ENCODE data around the gene ZBTB8OS. TPM values are rescaled to one million over a fixed set of nuclear protein-coding genes. Genes with fewer than 3 reads are reported as not detected.
A peak's percentile ranks its signal among the peaks of the same experiment; 100 is the strongest.
"Not testable (repeated sequence)": the region's sequence is repeated elsewhere in the genome, so short reads cannot be mapped to it uniquely, and the experiment has no call there.

ZBTB8OS gene
- total RNA-seq, 2 donors from 2014 or later, result 12.5 to 22.7 TPM

GRCh38 chr1:32650752-32651460 lies 556 bp upstream of the ZBTB8OS start, which contains the start of gene RBBP4:
Gene RBBP4, plus strand, starts transcription at chr1:32651208. Its CDS starts 99 bp downstream, at chr1:32651307.
- ATAC-seq (peak; percentile 93), DNase-seq (peak; percentile 98 to 99 (median 98))
- Histone ChIP-seq H3K36me3 (replicated peaks in 1 of 2; ENCODE audit: insufficient read depth in 1 of 2, low read depth in 2 of 2) (peaks cover 0 to 2% of the 10 kb centered on the region in 2 donors), H3K27me3 (no peaks in the 10 kb centered on the region), H3K9me3 (no peaks in the 10 kb centered on the region), H3K27ac (peak within 1 kb of the TSS; percentile 97 to 100 (median 98)), H3K4me1 (peaks cover 54% of the 10 kb centered on the region), H3K4me3 (peak within 1 kb of the TSS; percentile 32 to 72)
- 0 to 1% methylated on average over 6 to 67 of the region's 67 CpGs for WGBS, 2 donors
- TF ChIP-seq, protein P1, sequence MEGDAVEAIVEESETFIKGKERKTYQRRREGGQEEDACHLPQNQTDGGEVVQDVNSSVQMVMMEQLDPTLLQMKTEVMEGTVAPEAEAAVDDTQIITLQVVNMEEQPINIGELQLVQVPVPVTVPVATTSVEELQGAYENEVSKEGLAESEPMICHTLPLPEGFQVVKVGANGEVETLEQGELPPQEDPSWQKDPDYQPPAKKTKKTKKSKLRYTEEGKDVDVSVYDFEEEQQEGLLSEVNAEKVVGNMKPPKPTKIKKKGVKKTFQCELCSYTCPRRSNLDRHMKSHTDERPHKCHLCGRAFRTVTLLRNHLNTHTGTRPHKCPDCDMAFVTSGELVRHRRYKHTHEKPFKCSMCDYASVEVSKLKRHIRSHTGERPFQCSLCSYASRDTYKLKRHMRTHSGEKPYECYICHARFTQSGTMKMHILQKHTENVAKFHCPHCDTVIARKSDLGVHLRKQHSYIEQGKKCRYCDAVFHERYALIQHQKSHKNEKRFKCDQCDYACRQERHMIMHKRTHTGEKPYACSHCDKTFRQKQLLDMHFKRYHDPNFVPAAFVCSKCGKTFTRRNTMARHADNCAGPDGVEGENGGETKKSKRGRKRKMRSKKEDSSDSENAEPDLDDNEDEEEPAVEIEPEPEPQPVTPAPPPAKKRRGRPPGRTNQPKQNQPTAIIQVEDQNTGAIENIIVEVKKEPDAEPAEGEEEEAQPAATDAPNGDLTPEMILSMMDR (IDR thresholded peaks at IDR 0.05), result peak in 2 of 7 experiments; percentile 1 to 39
- peak; percentile 79 to 87 (median 84) for TF ChIP-seq POLR2A (IDR thresholded peaks at IDR 0.05)
- intact Hi-C loops (cut with DNase I), result no loop called here

GRCh38 chr1:32647308-32648134 lies 2.8 kb downstream of the ZBTB8OS start:
- TF ChIP-seq, protein P1 (IDR thresholded peaks at IDR 0.05), result no peak
- TF ChIP-seq POLR2A (IDR thresholded peaks at IDR 0.05), result no peak
- Histone ChIP-seq H3K9me3 (no peaks in the 10 kb centered on the region), H3K4me3 (no peak overlapping the region), H3K36me3 (replicated peaks in 1 of 2; ENCODE audit: insufficient read depth in 1 of 2, low read depth in 2 of 2) (no peaks in the 10 kb centered on the region), H3K4me1 (peaks cover 34% of the 10 kb centered on the region), H3K27me3 (no peaks in the 10 kb centered on the region), H3K27ac (no peak overlapping the region)
- intact Hi-C loops (cut with DNase I), result no loop called here
- 77 to 88% methylated on average over 6 of the region's 6 CpGs for WGBS, 2 donors
- ATAC-seq (no peak), DNase-seq (no peak)

DNA sequence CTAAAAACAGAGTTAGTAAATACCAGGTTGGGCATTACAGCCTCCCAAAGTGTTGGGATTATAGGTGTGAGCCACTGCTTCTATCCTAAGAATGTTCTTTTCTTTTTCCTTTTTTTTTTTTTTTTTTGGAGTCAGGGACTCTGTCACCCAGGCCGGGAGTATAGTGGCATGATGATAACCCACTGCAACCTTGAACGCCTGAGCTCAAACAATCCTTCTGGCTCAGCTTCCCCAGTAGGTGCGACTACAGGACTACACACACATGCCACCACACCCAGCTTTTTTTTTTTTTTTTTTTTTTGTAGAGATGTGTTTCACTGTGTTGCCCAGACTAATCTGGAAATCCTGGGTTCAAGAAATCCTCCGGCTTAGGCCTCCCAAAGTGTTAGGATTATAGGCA lies 5.9 kb downstream of the ZBTB8OS start:
- WGBS, 2 donors, result 42 to 57% methylated on average over 4 of the region's 4 CpGs
- Histone ChIP-seq H3K27me3 (no peaks in the 10 kb centered on the region), H3K4me3 (no peak overlapping the region), H3K4me1 (peaks cover 23% of the 10 kb centered on the region), H3K27ac (no peak overlapping the region), H3K9me3 (no peaks in the 10 kb centered on the region), H3K36me3 (replicated peaks in 1 of 2; ENCODE audit: insufficient read depth in 1 of 2, low read depth in 2 of 2) (no peaks in the 10 kb centered on the region)
- TF ChIP-seq, protein P1 (IDR thresholded peaks at IDR 0.05), result no peak
- TF ChIP-seq POLR2A (IDR thresholded peaks at IDR 0.05), result no peak
- no peak for ATAC-seq
- peak in 2 of 4 donors; percentile 7 to 20 for DNase-seq
- intact Hi-C loops (cut with DNase I), result no loop called here

GRCh38 chr1:32642292-32642827 lies 8.0 kb downstream of the ZBTB8OS start:
- intact Hi-C loops (cut with DNase I); H3K9me3 ChIP-seq; H3K36me3 ChIP-seq (replicated peaks in 1 of 2; ENCODE audit: insufficient read depth in 1 of 2, low read depth in 2 of 2); DNase-seq; H3K27ac ChIP-seq; ATAC-seq; H3K27me3 ChIP-seq; H3K4me3 ChIP-seq; H3K4me1 ChIP-seq: not testable (repeated sequence)
- WGBS, 2 donors, result 77 to 81% methylated on average over 7 to 8 of the region's 8 CpGs

DNA sequence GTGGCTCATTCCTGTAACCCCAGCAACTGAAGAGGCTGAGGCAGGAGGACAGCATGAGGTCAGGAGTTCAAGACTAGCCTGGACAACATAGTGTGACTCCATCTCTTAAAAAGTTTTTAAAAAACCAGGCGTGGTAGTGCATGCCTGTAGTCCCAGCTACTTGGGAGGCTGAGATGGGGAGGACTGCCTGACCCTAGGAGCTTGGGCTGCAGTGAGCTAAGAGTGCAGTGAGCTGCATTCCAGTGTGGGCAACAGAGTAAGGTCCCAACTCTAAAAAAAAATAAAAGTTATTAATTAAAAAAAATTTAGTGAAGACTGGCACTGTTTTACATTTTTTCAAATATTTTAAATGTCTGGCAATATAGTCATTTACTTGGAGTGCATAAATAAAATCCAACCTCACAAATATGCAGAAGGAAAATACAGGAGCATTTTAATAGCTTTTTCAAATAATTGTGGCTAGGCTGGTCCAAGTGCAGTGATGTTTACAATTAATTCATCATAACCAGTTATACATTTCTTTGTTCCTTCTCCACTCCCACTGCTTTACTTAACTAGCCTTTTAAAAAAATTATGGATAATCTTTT lies 10.8 kb downstream of the ZBTB8OS start:
- intact Hi-C loops (cut with DNase I), result no loop called here
- TF ChIP-seq, protein P1 (IDR thresholded peaks at IDR 0.05), result no peak
- TF ChIP-seq POLR2A (IDR thresholded peaks at IDR 0.05), result no peak
- H3K4me3 ChIP-seq, result no peak overlapping the region
- no peaks in the 10 kb centered on the region for H3K36me3 ChIP-seq (replicated peaks in 1 of 2; ENCODE audit: insufficient read depth in 1 of 2, low read depth in 2 of 2)
- ATAC-seq, result no peak
- H3K4me1 ChIP-seq, result peaks cover 7% of the 10 kb centered on the region
- 87 to 88% methylated on average over 1 of the region's 1 CpG for WGBS, 2 donors
- no peak overlapping the region for H3K27ac ChIP-seq
- no peak for DNase-seq
- no peaks in the 10 kb centered on the region for H3K9me3 ChIP-seq
- no peaks in the 10 kb centered on the region for H3K27me3 ChIP-seq

All from body of pancreas (tissue), 4 donors.